ENCODE data around the gene XRN1.

DNA sequence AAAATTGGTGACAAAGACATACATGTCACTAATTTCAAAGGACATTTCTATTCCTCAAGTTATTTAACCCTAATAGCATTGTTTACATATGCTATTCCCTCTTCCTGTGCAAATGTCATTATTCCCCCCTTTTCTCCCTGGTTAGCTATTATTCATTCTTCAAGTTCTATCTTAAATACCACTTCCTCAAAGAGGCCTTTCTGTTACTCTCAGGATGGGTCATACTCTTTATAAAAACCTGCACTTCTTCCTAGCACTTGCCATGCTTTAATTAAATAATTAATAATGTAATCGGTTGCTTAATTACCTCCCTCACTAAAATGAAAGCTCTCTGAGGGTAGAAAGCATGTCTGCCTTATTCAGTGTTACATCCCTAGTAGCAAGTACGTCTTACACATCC is 88.5 kb downstream of the XRN1 start:
- TF ChIP-seq EZH2 (IDR thresholded peaks at IDR 0.05; ENCODE audit: borderline replicate concordance, insufficient read depth, low read depth, low read length, poor library complexity, severe bottlenecking): no peak
- TF ChIP-seq, protein P1, sequence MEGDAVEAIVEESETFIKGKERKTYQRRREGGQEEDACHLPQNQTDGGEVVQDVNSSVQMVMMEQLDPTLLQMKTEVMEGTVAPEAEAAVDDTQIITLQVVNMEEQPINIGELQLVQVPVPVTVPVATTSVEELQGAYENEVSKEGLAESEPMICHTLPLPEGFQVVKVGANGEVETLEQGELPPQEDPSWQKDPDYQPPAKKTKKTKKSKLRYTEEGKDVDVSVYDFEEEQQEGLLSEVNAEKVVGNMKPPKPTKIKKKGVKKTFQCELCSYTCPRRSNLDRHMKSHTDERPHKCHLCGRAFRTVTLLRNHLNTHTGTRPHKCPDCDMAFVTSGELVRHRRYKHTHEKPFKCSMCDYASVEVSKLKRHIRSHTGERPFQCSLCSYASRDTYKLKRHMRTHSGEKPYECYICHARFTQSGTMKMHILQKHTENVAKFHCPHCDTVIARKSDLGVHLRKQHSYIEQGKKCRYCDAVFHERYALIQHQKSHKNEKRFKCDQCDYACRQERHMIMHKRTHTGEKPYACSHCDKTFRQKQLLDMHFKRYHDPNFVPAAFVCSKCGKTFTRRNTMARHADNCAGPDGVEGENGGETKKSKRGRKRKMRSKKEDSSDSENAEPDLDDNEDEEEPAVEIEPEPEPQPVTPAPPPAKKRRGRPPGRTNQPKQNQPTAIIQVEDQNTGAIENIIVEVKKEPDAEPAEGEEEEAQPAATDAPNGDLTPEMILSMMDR (IDR thresholded peaks at IDR 0.05): no peak
